Measurements from ENCODE around the gene ENO2.

ENO2 gene

GRCh38 chr12:6928022-6928702 is 13.8 kb downstream of the ENO2 start:
- no peaks in the 10 kb centered on the region for H3K9me3 Mint-ChIP-seq
- H3K27ac Mint-ChIP-seq = peak overlapping the region; percentile 94
- no peaks in the 10 kb centered on the region for H3K27me3 Mint-ChIP-seq
- no peak for DNase-seq
- peak; percentile 10 to 49 for ATAC-seq (replicated peaks)
- H3K36me3 Mint-ChIP-seq = peaks cover 2 to 10% of the 10 kb centered on the region in 2 donors
- peaks cover 49 to 80% of the 10 kb centered on the region in 2 donors for H3K4me1 Mint-ChIP-seq
- peak overlapping the region; percentile 86 to 87 for H3K4me3 Mint-ChIP-seq

- Mint-ChIP-seq H3K27me3 (no peaks in the 10 kb centered on the region), H3K27ac (peak overlapping the region; percentile 94), H3K9me3 (no peaks in the 10 kb centered on the region), H3K4me1 (peaks cover 46 to 76% of the 10 kb centered on the region in 2 donors), H3K36me3 (peaks cover 3 to 13% of the 10 kb centered on the region in 2 donors), H3K4me3 (peak overlapping the region; percentile 86 to 87)
- DNase-seq (no peak), ATAC-seq (replicated peaks) (no peak)
Observed at GRCh38 chr12:6928703-6929407, 14.5 kb downstream of the ENO2 start.

GRCh38 chr12:6929466-6930452 is 15.4 kb downstream of the ENO2 start:
- no peak for ATAC-seq (replicated peaks)
- no peaks in the 10 kb centered on the region for H3K27me3 Mint-ChIP-seq
- H3K4me1 Mint-ChIP-seq = peaks cover 45 to 76% of the 10 kb centered on the region in 2 donors
- H3K4me3 Mint-ChIP-seq = peak overlapping the region; percentile 86 to 87
- H3K27ac Mint-ChIP-seq = peak overlapping the region; percentile 94
- DNase-seq = no peak
- no peaks in the 10 kb centered on the region for H3K9me3 Mint-ChIP-seq
- H3K36me3 Mint-ChIP-seq = peaks cover 7 to 22% of the 10 kb centered on the region in 2 donors

GRCh38 chr12:6932766-6933165 is 18.4 kb downstream of the ENO2 start:
- no peak overlapping the region for H3K4me3 Mint-ChIP-seq
- ATAC-seq (replicated peaks) = no peak

GRCh38 chr12:6934110-6934509 is 19.7 kb downstream of the ENO2 start:
- no peak for DNase-seq
- Mint-ChIP-seq H3K9me3 (no peaks in the 10 kb centered on the region), H3K4me3 (peak overlapping the region in 1 of 2 donors; percentile 21), H3K27ac (peak overlapping the region; percentile 89), H3K4me1 (peaks cover 50 to 78% of the 10 kb centered on the region in 2 donors), H3K27me3 (no peaks in the 10 kb centered on the region), H3K36me3 (peaks cover 28 to 45% of the 10 kb centered on the region in 2 donors)
- ATAC-seq (replicated peaks) = no peak

More at GRCh38 chr12:6932766-6933165, 18.4 kb downstream of the ENO2 start:
- H3K36me3 Mint-ChIP-seq = peaks cover 28 to 41% of the 10 kb centered on the region in 2 donors
- no peaks in the 10 kb centered on the region for H3K9me3 Mint-ChIP-seq
- H3K27ac Mint-ChIP-seq = peak overlapping the region; percentile 2
- peaks cover 51 to 75% of the 10 kb centered on the region in 2 donors for H3K4me1 Mint-ChIP-seq
- no peak for DNase-seq
- no peaks in the 10 kb centered on the region for H3K27me3 Mint-ChIP-seq

- DNase-seq (no peak), ATAC-seq (replicated peaks) (no peak)
- peaks cover 48 to 69% of the 10 kb centered on the region in 2 donors for H3K4me1 Mint-ChIP-seq
- H3K27me3 Mint-ChIP-seq = no peaks in the 10 kb centered on the region
- H3K4me3 Mint-ChIP-seq = peak overlapping the region; percentile 85 to 95
- peaks cover 31 to 57% of the 10 kb centered on the region in 2 donors for H3K36me3 Mint-ChIP-seq
- no peaks in the 10 kb centered on the region for H3K9me3 Mint-ChIP-seq
- peak overlapping the region; percentile 98 for H3K27ac Mint-ChIP-seq
Observed at GRCh38 chr12:6935371-6936193, 21.2 kb downstream of the ENO2 start.

- no peaks in the 10 kb centered on the region for H3K9me3 Mint-ChIP-seq
- peak overlapping the region; percentile 98 for H3K27ac Mint-ChIP-seq
- DNase-seq = no peak
- no peaks in the 10 kb centered on the region for H3K27me3 Mint-ChIP-seq
- no peak for ATAC-seq (replicated peaks)
- peaks cover 50 to 66% of the 10 kb centered on the region in 2 donors for H3K4me1 Mint-ChIP-seq
- H3K4me3 Mint-ChIP-seq = peak overlapping the region; percentile 85 to 95
- peaks cover 34 to 61% of the 10 kb centered on the region in 2 donors for H3K36me3 Mint-ChIP-seq
Observed at GRCh38 chr12:6936194-6936635, 21.8 kb downstream of the ENO2 start.

- ATAC-seq (replicated peaks) (peak; percentile 28 to 49), DNase-seq (peak; percentile 67)
- Mint-ChIP-seq H3K4me3 (peak overlapping the region; percentile 85 to 95), H3K27me3 (no peaks in the 10 kb centered on the region), H3K4me1 (peaks cover 52 to 70% of the 10 kb centered on the region in 2 donors), H3K36me3 (peaks cover 37 to 67% of the 10 kb centered on the region in 2 donors), H3K9me3 (no peaks in the 10 kb centered on the region), H3K27ac (peak overlapping the region; percentile 98)
Observed at GRCh38 chr12:6936636-6937480, 22.5 kb downstream of the ENO2 start.

GRCh38 chr12:6937481-6938352 is 23.3 kb downstream of the ENO2 start:
- peak; percentile 92 to 95 for ATAC-seq (replicated peaks)
- Mint-ChIP-seq H3K36me3 (peaks cover 37 to 70% of the 10 kb centered on the region in 2 donors), H3K9me3 (no peaks in the 10 kb centered on the region), H3K4me3 (peak overlapping the region; percentile 85 to 95), H3K27me3 (no peaks in the 10 kb centered on the region), H3K27ac (peak overlapping the region; percentile 98), H3K4me1 (peaks cover 54 to 71% of the 10 kb centered on the region in 2 donors)
- peak; percentile 91 for DNase-seq

- Mint-ChIP-seq H3K9me3 (no peaks in the 10 kb centered on the region), H3K4me3 (peak overlapping the region; percentile 85 to 95), H3K27me3 (peaks cover 0 to 2% of the 10 kb centered on the region in 2 donors), H3K4me1 (peaks cover 57 to 73% of the 10 kb centered on the region in 2 donors), H3K27ac (peak overlapping the region; percentile 98), H3K36me3 (peaks cover 37 to 72% of the 10 kb centered on the region in 2 donors)
- DNase-seq (no peak), ATAC-seq (replicated peaks) (no peak)
Observed at GRCh38 chr12:6938353-6939190, 24.2 kb downstream of the ENO2 start.

- Mint-ChIP-seq H3K4me3 (peak overlapping the region; percentile 60 to 85), H3K4me1 (peaks cover 59 to 73% of the 10 kb centered on the region in 2 donors), H3K9me3 (no peaks in the 10 kb centered on the region)
Observed at GRCh38 chr12:6939191-6939540, 24.8 kb downstream of the ENO2 start.

More at GRCh38 chr12:6939191-6939540, 24.8 kb downstream of the ENO2 start:
- ATAC-seq (replicated peaks) (no peak), DNase-seq (no peak)
- Mint-ChIP-seq H3K27me3 (peaks cover 0 to 5% of the 10 kb centered on the region in 2 donors), H3K27ac (peak overlapping the region; percentile 82), H3K36me3 (peaks cover 34 to 70% of the 10 kb centered on the region in 2 donors)
